Eye (tissue), 1 donor: ENCODE measurements around the gene ASAP2.
"Not testable (repeated sequence)": the region's sequence is repeated elsewhere in the genome, so short reads cannot be mapped to it uniquely, and the experiment has no call there.

Source experiments
- DNase-seq: peaks from one replicate; pipeline ENCODE4 v3.0.0-alpha.2; 2015

Gene ASAP2

GRCh38 chr2:9212661-9213411, 6.2 kb downstream of the ASAP2 start:
- DNase-seq = no peak

DNA sequence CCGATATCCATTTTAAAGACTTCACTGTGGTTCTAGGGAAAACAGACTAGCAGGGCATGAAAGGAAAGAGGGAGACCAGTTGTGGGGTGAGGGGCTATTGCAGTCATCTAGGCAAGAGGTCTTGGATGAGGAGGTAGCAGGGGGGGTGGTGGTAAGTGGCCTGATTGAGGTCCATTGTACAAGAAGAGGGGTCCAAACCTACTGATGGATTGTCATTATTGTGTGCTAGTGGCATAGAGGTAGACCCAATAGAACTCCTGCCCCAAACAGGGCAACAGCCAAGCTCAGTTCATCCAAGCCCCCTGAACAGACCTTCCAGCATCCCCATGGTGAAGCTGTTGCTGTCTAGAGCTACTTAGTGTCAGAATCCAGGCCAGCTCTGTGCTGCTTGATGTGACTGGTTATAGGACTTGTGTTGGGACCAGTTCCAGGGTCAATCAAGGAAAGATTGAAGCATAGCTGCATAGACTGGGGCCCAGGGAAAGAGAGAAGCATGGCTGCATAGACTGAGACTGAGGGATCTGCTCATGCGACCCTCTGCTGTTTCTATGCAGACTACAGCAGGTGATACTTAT, 7.0 kb downstream of the ASAP2 start:
- no peak for DNase-seq

DNA sequence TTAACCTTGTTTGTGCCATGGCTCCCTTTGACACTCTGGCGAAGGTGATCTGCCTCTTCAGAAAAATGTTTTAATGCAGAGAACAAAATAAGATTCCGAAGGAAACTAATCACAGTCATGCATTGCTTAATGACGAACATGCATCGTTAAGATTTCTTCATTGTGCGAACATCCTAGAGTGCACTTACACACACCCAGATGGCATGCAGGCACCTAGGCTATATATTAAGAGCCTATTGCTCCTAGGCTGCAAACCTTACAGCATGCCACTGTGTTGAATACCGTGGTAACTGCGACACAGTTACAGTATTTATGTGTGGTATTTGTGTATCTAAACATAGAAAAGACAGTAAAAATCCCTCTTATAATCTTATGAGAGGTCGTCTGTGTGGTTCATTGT, 8.3 kb downstream of the ASAP2 start:
- no peak for DNase-seq

DNA sequence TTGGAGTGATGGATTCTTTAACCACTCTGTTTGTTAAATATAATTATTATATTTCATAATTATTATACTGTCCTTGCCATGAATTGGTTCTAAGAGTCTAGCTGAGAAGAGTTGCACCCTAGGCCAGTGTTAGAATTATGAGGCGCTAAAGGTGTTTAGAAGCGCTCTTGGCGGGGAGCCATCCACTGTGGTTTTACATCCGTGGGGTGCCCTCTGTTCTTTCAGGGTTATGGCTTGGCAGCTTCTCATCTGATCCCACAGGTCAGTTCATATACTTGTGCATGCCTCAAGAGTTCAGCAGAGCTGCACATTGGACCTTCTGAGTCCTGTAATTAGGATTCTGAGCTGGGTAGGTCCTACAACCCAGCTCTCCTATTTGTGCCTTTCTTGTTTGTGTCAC, 9.1 kb downstream of the ASAP2 start:
- DNase-seq = no peak

GRCh38 chr2:9216143-9216542, 9.5 kb downstream of the ASAP2 start:
- DNase-seq = not testable (repeated sequence)

DNA sequence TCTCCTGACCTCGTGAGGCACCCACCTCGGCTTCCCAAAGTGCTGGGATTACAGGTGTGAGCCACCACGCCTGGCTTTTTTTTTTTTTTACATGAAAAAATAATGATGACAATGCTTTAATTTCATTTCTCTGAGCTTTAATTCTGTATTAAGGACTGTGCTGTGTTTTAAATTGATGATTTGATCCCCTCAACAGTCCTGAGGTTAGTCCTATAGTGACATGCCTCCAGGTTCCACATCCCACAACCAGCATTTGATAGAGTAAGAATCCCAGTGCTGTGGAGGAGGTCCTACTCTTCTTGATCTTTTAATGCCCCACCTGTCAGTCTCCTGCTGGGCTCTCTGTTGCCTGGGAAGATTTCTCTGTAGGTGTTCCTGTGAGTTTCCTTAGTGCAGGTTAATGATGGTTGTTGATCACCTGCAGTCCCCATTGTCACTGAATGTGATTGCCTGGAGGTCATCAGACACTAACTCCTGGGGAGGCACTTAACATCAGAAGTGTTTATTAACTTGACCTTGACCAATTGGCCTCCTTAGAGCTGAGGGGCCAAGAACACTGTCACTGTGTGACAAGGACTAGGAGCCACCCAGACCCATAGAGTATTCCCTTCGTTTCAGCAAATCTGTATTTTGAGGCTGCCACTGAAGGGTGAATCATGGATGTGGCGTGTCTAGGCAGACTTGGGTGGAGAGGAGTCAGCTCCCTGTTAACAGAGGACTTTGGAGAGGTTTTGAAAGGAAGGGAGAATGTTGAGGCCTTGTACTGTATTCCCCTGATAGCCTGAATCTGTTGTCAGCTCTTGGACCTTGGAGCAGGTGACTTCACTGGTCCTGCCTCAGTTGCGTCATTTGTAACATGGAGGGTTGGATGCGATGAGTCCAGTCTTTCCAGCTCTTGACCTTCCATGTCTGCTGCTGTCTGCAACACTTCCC, 11.5 kb downstream of the ASAP2 start:
- DNase-seq = no peak

DNA sequence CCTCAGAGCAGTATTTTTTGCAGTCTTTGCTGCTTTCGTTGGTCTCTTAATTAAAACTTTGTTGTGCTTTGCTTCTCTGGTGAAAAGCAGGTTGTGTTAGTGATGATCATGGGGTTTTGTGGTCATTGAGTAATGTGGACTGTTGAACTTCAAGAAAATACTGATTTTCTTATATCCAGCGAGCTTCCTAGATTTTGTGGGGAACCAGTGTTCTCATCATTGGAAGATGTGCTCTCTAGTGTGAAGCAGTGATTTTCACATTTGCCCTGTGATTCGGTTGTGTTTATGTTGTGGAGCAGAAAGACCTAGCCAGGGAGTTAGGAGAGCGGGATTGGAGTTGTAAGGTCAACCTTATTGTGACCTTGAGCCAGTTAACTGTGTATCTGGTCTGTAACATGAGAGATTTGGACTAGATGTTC, 12.4 kb downstream of the ASAP2 start:
- DNase-seq = no peak

DNA sequence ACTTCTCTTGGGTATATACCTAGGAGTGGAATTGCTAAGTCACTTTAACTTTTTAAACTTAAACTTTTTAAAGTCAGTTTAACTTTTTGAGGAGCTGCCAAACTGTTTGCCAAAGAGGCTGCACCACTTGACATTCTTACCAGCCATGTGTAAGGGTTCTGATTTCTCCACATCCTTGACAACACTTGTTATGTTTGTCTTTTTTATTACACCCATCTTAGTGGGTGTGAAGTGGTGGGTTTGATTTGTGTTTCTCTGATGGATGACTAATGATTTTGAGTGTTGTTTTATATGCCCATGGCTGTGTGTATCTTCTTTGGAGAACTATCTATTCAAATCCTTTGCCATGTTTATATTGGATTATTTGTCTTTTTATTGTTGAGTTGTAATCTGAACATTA, 13.6 kb downstream of the ASAP2 start:
- no peak for DNase-seq

DNA sequence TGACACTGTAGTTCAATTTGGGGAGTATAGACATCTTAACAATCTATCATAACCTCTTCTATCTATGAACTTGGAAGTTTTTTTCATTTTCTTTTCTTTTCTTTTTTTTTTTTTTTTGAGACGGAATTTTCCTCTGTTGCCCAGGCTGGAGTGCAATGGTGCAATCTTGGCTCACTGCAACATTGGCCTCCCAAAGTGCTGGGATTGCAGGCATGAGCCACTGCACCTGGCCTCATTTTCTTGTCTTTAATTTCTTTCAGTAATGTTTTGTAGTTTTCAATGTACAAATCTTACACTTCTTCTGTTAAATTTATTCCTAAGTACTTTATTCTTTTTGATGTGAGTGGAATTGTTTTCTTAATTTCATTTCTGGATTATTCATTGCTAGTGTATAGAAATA, 14.6 kb downstream of the ASAP2 start:
- DNase-seq = no peak

GRCh38 chr2:9222239-9222892, 15.8 kb downstream of the ASAP2 start:
- DNase-seq = no peak

GRCh38 chr2:9222893-9223287, 16.3 kb downstream of the ASAP2 start:
- no peak for DNase-seq

GRCh38 chr2:9225806-9226205, 19.2 kb downstream of the ASAP2 start:
- no peak for DNase-seq

DNA sequence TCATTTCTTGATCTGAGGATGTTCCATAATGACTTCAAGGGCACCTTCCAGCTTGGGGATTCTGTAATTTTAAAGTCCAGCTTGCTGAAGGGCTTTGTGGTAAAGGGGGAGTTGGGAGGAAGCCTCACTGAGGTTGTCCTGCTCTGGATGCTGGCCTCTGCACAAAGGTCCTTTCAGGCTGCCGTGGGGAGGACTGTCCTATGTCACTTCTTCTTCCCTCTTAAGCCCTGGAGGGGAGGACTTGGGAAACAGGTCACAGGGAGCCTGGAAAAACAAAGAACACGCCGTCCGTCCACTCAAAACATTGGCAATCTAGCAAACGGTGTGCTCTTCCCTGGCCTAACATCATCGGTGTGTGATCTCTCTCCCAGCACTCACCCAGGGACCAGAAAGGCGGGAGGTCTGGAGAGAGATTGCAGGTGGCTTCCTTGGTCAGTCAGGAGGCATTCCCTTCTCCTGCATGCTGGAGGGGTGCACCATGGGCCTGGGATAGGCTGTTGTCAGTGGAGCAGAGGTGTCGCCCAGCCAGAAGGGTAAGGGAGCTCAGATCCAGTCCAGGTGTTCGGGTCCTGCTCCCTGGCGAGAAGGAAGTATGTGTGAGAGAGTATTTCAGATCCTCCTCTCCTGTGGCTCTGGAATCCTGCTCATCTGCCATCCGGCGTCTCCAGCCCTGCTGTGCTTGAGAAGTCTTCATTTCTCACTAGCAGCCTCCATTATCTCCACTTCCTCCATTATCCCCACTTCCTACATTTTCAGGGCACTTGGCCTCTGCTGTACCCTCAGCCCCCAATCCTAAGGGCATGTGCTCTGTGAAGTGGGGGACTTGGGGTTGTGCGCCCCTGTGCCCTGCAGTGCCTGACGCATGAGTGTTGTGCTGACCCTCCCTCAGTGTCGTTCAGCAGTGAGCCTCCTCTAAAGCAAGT, 20.1 kb downstream of the ASAP2 start:
- DNase-seq = no peak

GRCh38 chr2:9228088-9228751, 21.6 kb downstream of the ASAP2 start:
- no peak for DNase-seq

DNA sequence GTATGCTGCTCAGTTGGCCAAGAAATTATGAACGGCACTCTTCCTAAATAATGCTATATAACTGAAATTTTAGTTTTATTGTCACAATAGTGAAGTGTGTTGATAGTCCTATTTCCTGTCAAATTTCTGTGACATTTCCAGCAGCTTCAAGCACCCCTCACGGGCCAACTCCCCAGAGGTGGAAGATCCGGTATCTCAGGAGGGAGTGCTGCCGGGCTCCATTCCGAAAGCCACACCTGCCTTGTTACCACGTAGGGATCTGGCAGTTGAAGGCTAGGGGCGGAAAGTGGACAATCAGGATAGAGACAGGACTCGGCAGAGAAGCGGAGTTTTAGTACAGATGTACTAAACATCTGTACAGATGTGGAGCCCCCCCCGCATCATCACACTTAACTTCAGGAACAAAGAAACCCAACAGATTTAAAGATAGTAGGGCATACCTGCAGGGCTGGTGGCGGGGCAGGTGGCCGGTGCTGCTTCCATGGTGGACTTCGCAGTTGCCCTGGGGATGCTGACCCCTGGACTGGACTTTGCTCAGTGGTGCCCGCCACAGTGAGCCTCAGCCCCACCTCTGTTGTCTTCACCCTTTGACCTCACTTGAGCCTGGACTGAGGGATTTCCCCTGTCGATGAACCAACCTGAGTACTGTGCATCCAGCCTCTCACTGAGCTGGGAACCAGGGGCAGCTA, 22.3 kb downstream of the ASAP2 start:
- DNase-seq = no peak

GRCh38 chr2:9229470-9229820, 22.8 kb downstream of the ASAP2 start:
- DNase-seq = no peak

DNA sequence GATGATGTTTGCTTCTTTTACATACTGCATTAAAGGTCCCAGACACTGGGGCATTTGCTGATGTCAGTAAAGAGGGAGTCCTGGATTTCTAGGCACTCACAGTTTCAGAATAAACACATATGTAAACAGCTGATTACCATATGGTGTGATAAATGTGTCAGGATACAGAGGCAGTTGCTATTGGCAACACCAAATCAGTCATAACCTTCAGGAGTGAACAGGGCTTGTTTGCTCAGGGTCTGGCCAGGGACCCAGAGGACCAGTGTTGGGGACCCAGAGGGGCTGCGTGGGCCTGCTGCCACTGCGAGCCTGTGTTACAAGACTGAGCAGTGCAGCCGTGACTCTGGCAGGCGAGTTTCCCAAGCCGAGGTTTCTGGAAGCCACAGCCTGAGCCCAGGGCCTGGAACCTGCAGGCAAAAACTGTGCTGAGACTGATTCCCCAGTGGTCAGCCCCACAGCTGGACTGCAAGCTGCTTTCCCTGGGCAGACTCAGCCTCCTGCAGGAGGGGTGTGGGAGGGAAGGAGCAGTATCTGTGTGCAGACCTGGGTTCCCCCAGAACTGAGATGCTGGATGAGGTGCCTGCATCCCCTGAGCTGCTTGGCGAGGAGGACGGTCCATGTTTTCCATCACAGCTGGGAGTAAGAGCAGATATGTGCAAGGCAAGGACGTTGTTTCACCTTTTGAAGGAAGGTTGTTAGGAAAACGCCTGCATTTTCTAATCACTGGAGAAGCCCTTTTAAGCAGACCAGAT, 23.6 kb downstream of the ASAP2 start:
- no peak for DNase-seq

GRCh38 chr2:9230881-9231280, 24.3 kb downstream of the ASAP2 start:
- no peak for DNase-seq

GRCh38 chr2:9231291-9232165, 24.9 kb downstream of the ASAP2 start:
- no peak for DNase-seq
